ENCODE data around the gene GRM1.

GRM1 gene

GRCh38 chr6:146210406-146211083, 181.7 kb downstream of the GRM1 start:
- no peak overlapping the region for H3K4me3 ChIP-seq (ENCODE audit: low read depth, low read length)
- in situ Hi-C loops (cut with HindIII; ENCODE audit: low sequenced_read_pairs): no loop called here
- no peak for DNase-seq (ENCODE audit: low read depth, low spot score)
- TF ChIP-seq, protein P1, sequence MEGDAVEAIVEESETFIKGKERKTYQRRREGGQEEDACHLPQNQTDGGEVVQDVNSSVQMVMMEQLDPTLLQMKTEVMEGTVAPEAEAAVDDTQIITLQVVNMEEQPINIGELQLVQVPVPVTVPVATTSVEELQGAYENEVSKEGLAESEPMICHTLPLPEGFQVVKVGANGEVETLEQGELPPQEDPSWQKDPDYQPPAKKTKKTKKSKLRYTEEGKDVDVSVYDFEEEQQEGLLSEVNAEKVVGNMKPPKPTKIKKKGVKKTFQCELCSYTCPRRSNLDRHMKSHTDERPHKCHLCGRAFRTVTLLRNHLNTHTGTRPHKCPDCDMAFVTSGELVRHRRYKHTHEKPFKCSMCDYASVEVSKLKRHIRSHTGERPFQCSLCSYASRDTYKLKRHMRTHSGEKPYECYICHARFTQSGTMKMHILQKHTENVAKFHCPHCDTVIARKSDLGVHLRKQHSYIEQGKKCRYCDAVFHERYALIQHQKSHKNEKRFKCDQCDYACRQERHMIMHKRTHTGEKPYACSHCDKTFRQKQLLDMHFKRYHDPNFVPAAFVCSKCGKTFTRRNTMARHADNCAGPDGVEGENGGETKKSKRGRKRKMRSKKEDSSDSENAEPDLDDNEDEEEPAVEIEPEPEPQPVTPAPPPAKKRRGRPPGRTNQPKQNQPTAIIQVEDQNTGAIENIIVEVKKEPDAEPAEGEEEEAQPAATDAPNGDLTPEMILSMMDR (IDR thresholded peaks at IDR 0.05; ENCODE audit: low read depth, low read length): no peak

DNA sequence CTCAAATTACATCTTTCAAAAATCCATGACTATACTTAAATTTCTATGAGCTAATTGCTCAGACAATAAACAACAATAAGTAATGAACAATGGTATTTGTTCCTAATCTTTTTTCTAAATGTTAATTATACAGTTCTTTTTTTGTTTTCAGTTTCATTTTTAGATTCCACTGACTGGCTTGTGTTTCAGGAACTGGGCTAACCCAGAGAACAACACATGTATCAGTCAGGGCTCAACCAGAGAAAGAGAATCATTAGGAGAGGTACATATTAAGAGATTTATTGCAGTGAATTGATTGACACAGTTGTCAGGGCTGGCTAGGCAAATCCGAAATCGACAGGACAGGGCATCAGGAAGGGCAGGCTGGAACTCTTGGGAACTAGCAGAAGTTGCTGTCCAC, 182.8 kb downstream of the GRM1 start:
- no peak overlapping the region for H3K4me3 ChIP-seq (ENCODE audit: low read depth, low read length)
- no peak for DNase-seq (ENCODE audit: low read depth, low spot score)
- in situ Hi-C loops (cut with HindIII; ENCODE audit: low sequenced_read_pairs): no loop called here
- TF ChIP-seq, protein P1 (IDR thresholded peaks at IDR 0.05; ENCODE audit: low read depth, low read length): no peak

DNA sequence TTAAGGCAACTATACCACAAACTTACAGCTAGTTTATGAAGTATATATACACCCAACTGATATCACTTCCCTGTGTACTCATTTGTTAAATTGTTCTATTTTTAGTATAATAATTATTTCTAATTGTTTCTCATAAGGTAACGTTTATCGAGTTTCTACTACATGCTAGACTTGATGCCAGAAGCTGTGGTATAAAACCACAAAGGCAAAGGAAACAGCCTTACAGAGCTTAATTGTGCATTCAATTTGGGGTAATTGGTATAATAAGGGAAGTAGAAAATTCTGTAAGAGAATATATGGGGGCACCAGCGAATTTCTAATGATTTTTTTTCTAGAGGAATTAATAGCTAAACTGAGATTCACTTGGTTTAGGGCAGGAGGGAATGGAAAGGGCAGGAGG, 183.9 kb downstream of the GRM1 start:
- in situ Hi-C loops (cut with HindIII; ENCODE audit: low sequenced_read_pairs): no loop called here
- DNase-seq (ENCODE audit: low read depth, low spot score): no peak
- TF ChIP-seq, protein P1 (IDR thresholded peaks at IDR 0.05; ENCODE audit: low read depth, low read length): no peak
- H3K4me3 ChIP-seq (ENCODE audit: low read depth, low read length): no peak overlapping the region

DNA sequence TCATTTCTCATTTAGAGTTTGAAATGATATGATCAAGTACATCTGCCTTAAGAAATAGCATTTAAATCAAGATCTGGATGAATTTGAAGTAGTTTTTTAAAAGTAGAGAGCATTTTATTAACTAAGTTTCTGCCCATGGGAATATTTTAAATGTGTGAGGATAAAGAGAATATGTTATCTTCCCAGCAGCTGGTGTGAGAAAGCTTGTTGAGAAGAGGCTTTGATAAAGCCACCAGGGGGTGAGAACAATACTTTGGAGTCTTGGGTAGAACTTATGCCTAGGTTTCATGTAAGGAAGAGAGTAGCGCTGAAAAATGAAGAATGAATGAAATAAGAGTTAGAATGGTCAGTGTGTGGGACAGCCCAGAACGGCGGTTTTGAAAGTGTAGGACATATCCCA, 190.2 kb downstream of the GRM1 start:
- TF ChIP-seq, protein P1 (IDR thresholded peaks at IDR 0.05; ENCODE audit: low read depth, low read length): no peak
- in situ Hi-C loops (cut with HindIII; ENCODE audit: low sequenced_read_pairs): no loop called here
- no peak overlapping the region for H3K4me3 ChIP-seq (ENCODE audit: low read depth, low read length)
- no peak for DNase-seq (ENCODE audit: low read depth, low spot score)

DNA sequence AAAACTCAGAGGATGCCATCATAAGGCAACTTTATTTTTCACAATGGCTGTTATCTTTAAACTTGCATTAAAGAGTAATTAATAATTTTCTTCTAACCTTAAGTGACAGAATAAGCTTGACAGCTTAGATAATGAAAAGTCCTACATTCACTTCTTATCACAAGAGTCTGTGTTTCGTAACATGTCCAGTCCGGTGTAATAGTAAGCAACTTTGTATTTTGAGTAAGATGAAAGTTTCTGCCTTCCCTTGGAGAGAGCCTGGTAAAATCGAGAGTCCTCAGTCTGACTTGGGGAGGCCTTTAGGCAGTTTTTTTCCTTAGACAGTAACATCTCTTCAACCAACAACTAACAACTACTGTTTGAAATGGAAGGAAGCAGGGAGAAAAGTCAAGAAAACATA, 195.6 kb downstream of the GRM1 start:
- H3K4me3 ChIP-seq (ENCODE audit: low read depth, low read length): no peak overlapping the region
- DNase-seq (ENCODE audit: low read depth, low spot score): no peak
- in situ Hi-C loops (cut with HindIII; ENCODE audit: low sequenced_read_pairs): no loop called here
- TF ChIP-seq, protein P1 (IDR thresholded peaks at IDR 0.05; ENCODE audit: low read depth, low read length): no peak

DNA sequence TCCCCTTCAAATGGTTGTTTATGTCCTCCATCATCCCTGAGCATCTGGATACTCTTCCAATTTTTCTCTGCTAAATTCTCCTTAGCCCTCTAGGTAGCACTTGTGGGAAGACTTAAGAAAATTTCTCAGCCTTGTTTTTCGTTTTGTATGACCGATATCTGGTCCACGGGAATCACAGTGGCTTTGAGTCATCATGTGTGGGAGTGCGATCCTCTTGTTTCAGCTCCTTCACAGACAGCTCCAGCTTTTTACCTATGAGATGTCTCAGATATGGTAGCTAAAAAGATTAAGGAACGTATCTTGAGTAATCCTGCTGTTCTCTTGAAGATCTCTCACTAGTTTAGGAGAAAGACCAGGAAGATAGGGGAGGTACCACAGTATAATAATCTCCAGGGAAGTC, 196.1 kb downstream of the GRM1 start:
- in situ Hi-C loops (cut with HindIII; ENCODE audit: low sequenced_read_pairs): no loop called here
- no peak for DNase-seq (ENCODE audit: low read depth, low spot score)
- H3K4me3 ChIP-seq (ENCODE audit: low read depth, low read length): no peak overlapping the region
- TF ChIP-seq, protein P1 (IDR thresholded peaks at IDR 0.05; ENCODE audit: low read depth, low read length): no peak

All from astrocyte of the spinal cord (primary cell).